Measurements from ENCODE around the gene MRPL28.

GRCh38 chr16:360698-361336 lies 9.5 kb downstream of the MRPL28 start:
- TF ChIP-seq POLR2A (IDR thresholded peaks at IDR 0.05) (no peak), CTCF (IDR thresholded peaks at IDR 0.05) (no peak)

All from tibial nerve (tissue), 3 donors.